Fibroblast of lung (primary cell): ENCODE data around the gene NSRP1. TPM values are rescaled to one million over a fixed set of nuclear protein-coding genes. Genes with fewer than 3 reads are reported as not detected.

ENCODE experiments used
- DNase-seq, 2 donors: peaks; one replicate each; pipeline versions ENCODE4 v3.0.0 to v3.0.0-alpha.2; 2010; ENCODE audit warnings: low read depth in 2 of 2
- H2AFZ ChIP-seq: 2 replicates; pipeline ENCODE4 v1.5.1; 2012; ENCODE audit warnings: low read length, control low read depth, inconsistent platforms
- H3K27ac ChIP-seq: 2 replicates; pipeline ENCODE4 v1.5.1; 2011; ENCODE audit warnings: low read length, control low read depth; ENCODE audit not compliant: insufficient read depth
- H3K27me3 ChIP-seq: 2 replicates; pipeline ENCODE4 v1.5.1; 2011; ENCODE audit warnings: mild to moderate bottlenecking, low read length; ENCODE audit not compliant: control insufficient read depth, insufficient read depth
- H3K36me3 ChIP-seq: 2 replicates; pipeline ENCODE4 v1.5.1; 2011; ENCODE audit warnings: low read length; ENCODE audit not compliant: control insufficient read depth, insufficient read depth
- H3K4me1 ChIP-seq: 2 replicates; pipeline ENCODE4 v1.5.1; 2011; ENCODE audit warnings: low read length; ENCODE audit not compliant: control insufficient read depth, insufficient read depth; ENCODE audit errors: extremely low read depth
- H3K4me2 ChIP-seq: 2 replicates; pipeline ENCODE4 v1.5.1; 2011; ENCODE audit warnings: low read length, control low read depth; ENCODE audit not compliant: insufficient read depth; ENCODE audit errors: extremely low read depth
- H3K4me3 ChIP-seq, 4 experiments: fragments of 200-600 bp in 1 of 4; sonication (generic) in 1 of 4; replicated peaks in 1 of 4; 2 replicates each; pipeline ENCODE4 v1.5.1; 2011 to 2016; ENCODE audit warnings: low read length in 4 of 4, low read depth in 3 of 4, mild to moderate bottlenecking in 3 of 4, control low read depth in 2 of 4, inconsistent platforms in 1 of 4, mixed read lengths in 1 of 4; ENCODE audit not compliant: insufficient read depth in 1 of 4; ENCODE audit errors: control extremely low read depth in 1 of 4
- H3K79me2 ChIP-seq: 2 replicates; pipeline ENCODE4 v1.5.1; 2012; ENCODE audit warnings: mild to moderate bottlenecking, low read length, inconsistent platforms; ENCODE audit not compliant: control insufficient read depth, insufficient read depth
- H3K9ac ChIP-seq: 2 replicates; pipeline ENCODE4 v1.5.1; 2011; ENCODE audit warnings: mild to moderate bottlenecking, low read length, control low read depth; ENCODE audit not compliant: insufficient read depth
- H3K9me3 ChIP-seq: 2 replicates; pipeline ENCODE4 v1.5.1; 2012; ENCODE audit warnings: low read depth, low read length; ENCODE audit not compliant: control insufficient read depth, insufficient read depth
- H4K20me1 ChIP-seq: 2 replicates; pipeline ENCODE4 v1.5.1; 2011; ENCODE audit warnings: low read length; ENCODE audit not compliant: control insufficient read depth, insufficient read depth; ENCODE audit errors: extremely low read depth
- CTCF ChIP-seq, 2 donors: IDR thresholded peaks in 1 of 2; conservative IDR thresholded peaks in 1 of 2; 1 replicate in 1 of 2; 2 replicates in 1 of 2; pipeline ENCODE4 v1.5.1; 2011 to 2012; ENCODE audit warnings: low read length in 2 of 2, control low read depth in 1 of 2, inconsistent platforms in 1 of 2, low read depth in 1 of 2, mild to moderate bottlenecking in 1 of 2
- EZH2 ChIP-seq: IDR thresholded peaks from 2 replicates; pipeline ENCODE4 v1.5.1; 2012; ENCODE audit warnings: low read length, control low read depth, mild to moderate bottlenecking; ENCODE audit errors: missing control alignments
- polyA plus RNA-seq, 2 donors: library from polyadenylated mRNA; depleted of rRNA in 1 of 2; stranded (reverse) in 1 of 2; unstranded in 1 of 2; fragments of >200 nt; gene quantifications; 2 replicates each; pipeline ENCODE4 v1.2.1, GENCODE V29; 2011 to 2012; ENCODE audit warnings: missing spikeins in 1 of 2
- total RNA-seq: library from RNA; depleted of rRNA; stranded (reverse); fragments of >200 nt; gene quantifications from 2 replicates; pipeline ENCODE4 v1.2.1, GENCODE V29; 2014

Gene NSRP1
- total and polyA plus RNA-seq, 2 donors (not counting 1 experiment from before 2014, with no cell fraction given) = 12.7 to 19.8 TPM

GRCh38 chr17:30186761-30187160 is 70.1 kb downstream of the NSRP1 start:
- H3K27me3 ChIP-seq = no peaks in the 10 kb centered on the region
- no peaks in the 10 kb centered on the region for H3K9me3 ChIP-seq
- H3K9ac ChIP-seq = no peak overlapping the region
- no peak for TF ChIP-seq CTCF (conservative IDR thresholded peaks at IDR 0.05 in 1 of 2, IDR thresholded peaks at IDR 0.05 in 1 of 2; ENCODE audit: low read depth in 1 of 2, low read length in 2 of 2)
- no peak for TF ChIP-seq EZH2
- no peak for DNase-seq
- no peaks in the 10 kb centered on the region for H3K4me1 ChIP-seq
- no peak overlapping the region for H3K4me2 ChIP-seq
- H3K79me2 ChIP-seq = no peaks in the 10 kb centered on the region
- no peaks in the 10 kb centered on the region for H4K20me1 ChIP-seq
- H3K27ac ChIP-seq = no peak overlapping the region
- no peak overlapping the region for H3K4me3 ChIP-seq
- no peak overlapping the region for H2AFZ ChIP-seq
- peaks cover 2% of the 10 kb centered on the region for H3K36me3 ChIP-seq

- Histone ChIP-seq H3K79me2 (no peaks in the 10 kb centered on the region), H3K4me3 (no peak overlapping the region), H3K27me3 (no peaks in the 10 kb centered on the region), H3K27ac (no peak overlapping the region), H4K20me1 (no peaks in the 10 kb centered on the region), H3K9me3 (no peaks in the 10 kb centered on the region), H3K4me1 (no peaks in the 10 kb centered on the region), H3K9ac (no peak overlapping the region), H3K4me2 (no peak overlapping the region), H2AFZ (no peak overlapping the region), H3K36me3 (peaks cover 2% of the 10 kb centered on the region)
- DNase-seq = no peak
- no peak for TF ChIP-seq EZH2
- no peak for TF ChIP-seq CTCF (conservative IDR thresholded peaks at IDR 0.05 in 1 of 2, IDR thresholded peaks at IDR 0.05 in 1 of 2; ENCODE audit: low read depth in 1 of 2, low read length in 2 of 2)
Measured at GRCh38 chr17:30187573-30187972, 71.0 kb downstream of the NSRP1 start.

- H4K20me1 ChIP-seq = no peaks in the 10 kb centered on the region
- no peak overlapping the region for H3K4me3 ChIP-seq
- H3K9me3 ChIP-seq = no peaks in the 10 kb centered on the region
- H3K27me3 ChIP-seq = no peaks in the 10 kb centered on the region
- peak in 1 of 2 donors; percentile 4 for DNase-seq
- TF ChIP-seq CTCF (conservative IDR thresholded peaks at IDR 0.05 in 1 of 2, IDR thresholded peaks at IDR 0.05 in 1 of 2; ENCODE audit: low read depth in 1 of 2, low read length in 2 of 2) (no peak), EZH2 (no peak)
- H3K27ac ChIP-seq = no peak overlapping the region
- no peak overlapping the region for H3K9ac ChIP-seq
- no peaks in the 10 kb centered on the region for H3K4me1 ChIP-seq
- peaks cover 2% of the 10 kb centered on the region for H3K36me3 ChIP-seq
- no peak overlapping the region for H3K4me2 ChIP-seq
- H2AFZ ChIP-seq = no peak overlapping the region
- H3K79me2 ChIP-seq = no peaks in the 10 kb centered on the region
Measured at GRCh38 chr17:30188211-30188939, 71.8 kb downstream of the NSRP1 start.
